C4-2B (cell line): ENCODE results near the gene CHD1L.

ENCODE experiments used
- CTCF ChIP-seq: fragments of 450-650 bp; conservative IDR thresholded peaks from 2 replicates; pipeline ENCODE4 v1.5.1; 2017; ENCODE audit warnings: mild to moderate bottlenecking
- ZFX ChIP-seq: fragments of 450-650 bp; IDR thresholded peaks from 2 replicates; pipeline ENCODE4 v1.6.1; 2017

DNA sequence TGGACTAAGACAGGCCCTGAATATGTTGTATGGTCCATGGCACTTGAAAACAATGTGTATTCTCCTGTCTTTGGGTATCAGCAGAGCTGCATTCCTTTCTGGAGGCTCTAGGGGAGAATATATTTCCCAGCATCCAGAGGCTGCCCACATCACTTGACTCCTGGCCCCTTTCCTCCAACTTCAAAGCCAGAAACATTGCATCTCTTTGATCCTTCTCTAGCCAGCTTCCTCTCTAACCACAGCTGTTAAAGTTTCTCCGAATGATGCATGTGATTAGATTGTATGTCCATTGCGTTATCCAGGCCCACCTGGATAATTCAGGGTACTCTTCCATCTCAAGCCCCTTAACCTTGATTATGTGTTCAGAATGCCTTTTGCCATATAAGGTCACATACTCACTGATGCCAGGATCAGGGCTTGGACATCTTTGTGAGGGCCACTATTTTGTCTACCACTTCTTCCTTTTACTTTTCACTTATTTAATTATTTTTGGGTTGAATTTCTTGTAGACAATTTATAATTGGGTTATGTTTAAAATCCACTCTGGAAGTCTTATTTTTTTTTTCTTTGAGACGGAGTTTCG is 5.3 kb downstream of the CHD1L start:
- TF ChIP-seq CTCF (no peak), ZFX (no peak)
